SU-DHL-6 (cell line): Measurements from ENCODE around the gene GRIA2.

Experiments
- H2AFZ ChIP-seq: fragments of 200-600 bp; sonication (generic); 2 replicates; pipeline ENCODE4 v1.6.1; 2014; ENCODE audit warnings: low read depth, mild to moderate bottlenecking, moderate library complexity, mixed read lengths, antibody characterized with exemption, low read length; ENCODE audit not compliant: severe bottlenecking
- H3F3A ChIP-seq: fragments of 200-600 bp; shearing (Covaris generic); 2 replicates; pipeline ENCODE4 v1.6.0; 2016; ENCODE audit warnings: antibody characterized with exemption, mild to moderate bottlenecking; ENCODE audit not compliant: insufficient read depth
- H3K27ac ChIP-seq: fragments of 200-600 bp; sonication (generic); 2 replicates; pipeline ENCODE4 v1.5.1; 2016; ENCODE audit warnings: low read depth, mild to moderate bottlenecking, low read length, moderate library complexity, mixed read lengths
- H3K27me3 ChIP-seq: fragments of 200-600 bp; sonication (generic), shearing (Covaris generic); 2 replicates; pipeline ENCODE4 v1.6.0; 2014; ENCODE audit warnings: mild to moderate bottlenecking, low read length
- H3K36me3 ChIP-seq: fragments of 200-600 bp; sonication (generic); 2 replicates; pipeline ENCODE4 v1.6.1; 2014; ENCODE audit warnings: mild to moderate bottlenecking, low read length, mixed read lengths
- H3K4me2 ChIP-seq: fragments of 300-600, 200-600 bp; shearing (Covaris generic), sonication (generic); 2 replicates; pipeline ENCODE4 v1.6.0; 2014; ENCODE audit warnings: low read length, low read depth, mild to moderate bottlenecking; ENCODE audit not compliant: poor library complexity, severe bottlenecking
- H3K4me3 ChIP-seq: fragments of 200-600 bp; sonication (generic); 2 replicates; pipeline ENCODE4 v1.5.1; 2014; ENCODE audit warnings: antibody characterized with exemption, low read length, mild to moderate bottlenecking, mixed read lengths; ENCODE audit not compliant: insufficient read depth, poor library complexity, severe bottlenecking
- H3K79me2 ChIP-seq: fragments of 200-600 bp; sonication (generic); 2 replicates; pipeline ENCODE4 v1.6.1; 2014; ENCODE audit warnings: mild to moderate bottlenecking, low read length, moderate library complexity; ENCODE audit not compliant: insufficient read depth
- H3K9ac ChIP-seq: fragments of 200-600 bp; sonication (generic); 2 replicates; pipeline ENCODE4 v1.7.0; 2014; ENCODE audit warnings: mild to moderate bottlenecking, low read length
- H3K9me2 ChIP-seq: fragments of 200-600 bp; sonication (generic); replicated peaks from 2 replicates; pipeline ENCODE4 v1.6.1; 2014; ENCODE audit warnings: low read length; ENCODE audit not compliant: insufficient read depth
- H3K9me3 ChIP-seq: fragments of 200-600 bp; sonication (generic); 2 replicates; pipeline ENCODE4 v1.6.1; 2014; ENCODE audit warnings: low read length, mixed read lengths; ENCODE audit not compliant: insufficient read depth
- H4K20me1 ChIP-seq: fragments of 200-600 bp; sonication (generic); 2 replicates; pipeline ENCODE4 v1.6.1; 2014; ENCODE audit warnings: low read depth, mild to moderate bottlenecking, antibody characterized with exemption, low read length, moderate library complexity, mixed read lengths
- CTCF ChIP-seq: fragments of 200-600 bp; sonication (generic); IDR thresholded peaks from one replicate; pipeline ENCODE4 v1.5.1; 2017; ENCODE audit warnings: antibody characterized with exemption, mild to moderate bottlenecking, low read length, moderate library complexity; ENCODE audit not compliant: insufficient read depth, poor library complexity, severe bottlenecking
- EZH2phosphoT487 ChIP-seq: fragments of 200-600 bp; sonication (generic), shearing (Covaris generic); conservative IDR thresholded peaks from 2 replicates; pipeline ENCODE4 v1.6.1; 2018; ENCODE audit warnings: mild to moderate bottlenecking, antibody characterized with exemption, low read length, moderate library complexity, mixed read lengths

The GRIA2 gene

GRCh38 chr4:157223456-157223855 lies 2.9 kb downstream of the GRIA2 start:
- H3K9me3 ChIP-seq: no peaks in the 10 kb centered on the region
- TF ChIP-seq EZH2phosphoT487 (no peak), CTCF (no peak)
- H3K27me3 ChIP-seq: no peaks in the 10 kb centered on the region

GRCh38 chr4:157225096-157225495 lies 4.6 kb downstream of the GRIA2 start:
- TF ChIP-seq EZH2phosphoT487 (no peak), CTCF (no peak)
- no peak overlapping the region for H3K9ac ChIP-seq
- no peaks in the 10 kb centered on the region for H3K79me2 ChIP-seq

More at GRCh38 chr4:157223456-157223855, 2.9 kb downstream of the GRIA2 start:
- no peaks in the 10 kb centered on the region for H3K36me3 ChIP-seq
- H3F3A ChIP-seq: no peaks in the 10 kb centered on the region
- no peak overlapping the region for H3K4me3 ChIP-seq
- no peak overlapping the region for H2AFZ ChIP-seq
- H3K9me2 ChIP-seq: no peaks in the 10 kb centered on the region
- no peaks in the 10 kb centered on the region for H3K79me2 ChIP-seq
- no peak overlapping the region for H3K9ac ChIP-seq
- H4K20me1 ChIP-seq: no peaks in the 10 kb centered on the region
- no peak overlapping the region for H3K27ac ChIP-seq
- no peak overlapping the region for H3K4me2 ChIP-seq

GRCh38 chr4:157226035-157226434 lies 5.5 kb downstream of the GRIA2 start:
- Histone ChIP-seq H3K9me3 (no peaks in the 10 kb centered on the region), H4K20me1 (no peaks in the 10 kb centered on the region), H3K9me2 (no peaks in the 10 kb centered on the region), H3K4me2 (no peak overlapping the region), H3K4me3 (no peak overlapping the region), H3K36me3 (no peaks in the 10 kb centered on the region), H3K27me3 (no peaks in the 10 kb centered on the region), H3K27ac (no peak overlapping the region), H3K9ac (no peak overlapping the region), H3F3A (no peaks in the 10 kb centered on the region), H2AFZ (no peak overlapping the region), H3K79me2 (no peaks in the 10 kb centered on the region)
- TF ChIP-seq CTCF (no peak), EZH2phosphoT487 (no peak)

More at GRCh38 chr4:157225096-157225495, 4.6 kb downstream of the GRIA2 start:
- Histone ChIP-seq H2AFZ (no peak overlapping the region), H3K9me3 (no peaks in the 10 kb centered on the region), H3K27ac (no peak overlapping the region), H4K20me1 (no peaks in the 10 kb centered on the region), H3K36me3 (no peaks in the 10 kb centered on the region), H3F3A (no peaks in the 10 kb centered on the region), H3K4me2 (no peak overlapping the region), H3K4me3 (no peak overlapping the region), H3K9me2 (no peaks in the 10 kb centered on the region), H3K27me3 (no peaks in the 10 kb centered on the region)
